Upper lobe of left lung (tissue), 4 donors: ENCODE data around the gene REX1BD.

Experiments used
- CTCF ChIP-seq, 6 experiments: fragments of 450-650 bp in 4 of 6; fragments of 200-600 bp in 2 of 6; sonication (generic) in 2 of 6; IDR thresholded peaks; one replicate each; pipeline ENCODE4 v1.5.1; 2016 to 2019; ENCODE audit warnings: antibody characterized with exemption in 6 of 6
- EP300 ChIP-seq, 4 donors: sonication (generic); formaldehyde crosslinking; IDR thresholded peaks; one replicate each; pipeline ENCODE4 v1.5.1; 2017; ENCODE audit warnings: antibody characterized with exemption in 4 of 4, control low read depth in 2 of 4
- POLR2A ChIP-seq, 4 donors: fragments of 450-650 bp; IDR thresholded peaks; one replicate each; pipeline ENCODE4 v1.5.1; 2016 to 2017; ENCODE audit warnings: antibody characterized with exemption in 4 of 4, mild to moderate bottlenecking in 2 of 4
- POLR2AphosphoS5 ChIP-seq, 2 donors: sonication (generic); formaldehyde crosslinking; IDR thresholded peaks; one replicate each; pipeline ENCODE4 v1.5.1; 2017; ENCODE audit warnings: antibody characterized with exemption in 2 of 2

GRCh38 chr19:18596752-18597157 lies 8.2 kb downstream of the REX1BD start:
- TF ChIP-seq POLR2A (IDR thresholded peaks at IDR 0.05), result no peak
- no peak for TF ChIP-seq POLR2AphosphoS5 (IDR thresholded peaks at IDR 0.05)
- TF ChIP-seq CTCF (IDR thresholded peaks at IDR 0.05), result no peak
- TF ChIP-seq EP300 (IDR thresholded peaks at IDR 0.05), result no peak
